HCT116 (cell line): ENCODE results near the gene WDR74. TPM values are rescaled to one million over a fixed set of nuclear protein-coding genes. Genes with fewer than 3 reads are reported as not detected.
A peak's percentile ranks its signal among the peaks of the same experiment; 100 is the strongest.

Experiments
- ATAC-seq: fragments of 200-7000 bp; cut with Tn5 transposase; 2 replicates; pipeline ENCODE4 v1.9.1; 2020; ENCODE audit warnings: mild to moderate bottlenecking, moderate library complexity
- BruUV-seq: library from RNA; stranded (reverse); fragments of 400-500 nt; replicated peaks from 2 replicates; lab custom pipeline; 2021; lab: Mats Ljungman, UMichigan
- CTCF ChIA-PET: fragments of 300-600 bp; sonication (Branson Sonifier 250); formaldehyde crosslinking; loops from one replicate; lab custom pipeline; 2021; ENCODE audit warnings: antibody characterized with exemption; lab: Charles Lee
- POLR2A ChIA-PET: fragments of 300-600, 350-600 bp; sonication (Branson Sonifier 250); formaldehyde crosslinking; loops from one replicate; lab custom pipeline; 2021; ENCODE audit warnings: antibody characterized with exemption; lab: Charles Lee
- RAD21 ChIA-PET, 2 experiments: fragments of 300-600 bp; sonication (Branson Sonifier 250); formaldehyde crosslinking; loops; one replicate each; lab custom pipeline; 2023; ENCODE audit warnings: low total read pairs in 2 of 2; ENCODE audit not compliant: uncharacterized antibody in 2 of 2, unreplicated experiment in 2 of 2, low non-redundant PET in 1 of 2; lab: Charles Lee
- DNase-seq: peaks from one replicate; pipeline ENCODE4 v3.0.0-alpha.2; 2010; ENCODE audit warnings: low read depth, low spot score
- H2AFZ ChIP-seq: fragments of 200-600 bp; shearing (Covaris generic), sonication (generic); 2 replicates; pipeline ENCODE4 v1.6.1; 2017; ENCODE audit warnings: low read depth, mixed run types, mixed read lengths, antibody characterized with exemption, low read length; ENCODE audit not compliant: poor library complexity, severe bottlenecking
- H3K27ac ChIP-seq: 2 replicates; pipeline ENCODE4 v1.5.1; 2012; ENCODE audit warnings: low read depth, low read length
- H3K27me3 ChIP-seq: fragments of 200-600 bp; sonication (generic); 2 replicates; pipeline ENCODE4 v1.6.1; 2016; ENCODE audit warnings: mixed run types, low read length, mixed read lengths; ENCODE audit not compliant: insufficient read depth
- H3K36me3 ChIP-seq, 2 experiments: fragments of 200-500 bp in 1 of 2; fragments of 200-600 bp in 1 of 2; sonication (Bioruptor generic) in 1 of 2; sonication (generic) in 1 of 2; 2 replicates each; pipeline versions ENCODE4 v1.5.1 to v1.6.1; 2014 to 2016; ENCODE audit warnings: low read length in 2 of 2, inconsistent platforms in 1 of 2, mixed read lengths in 1 of 2, mixed run types in 1 of 2; ENCODE audit not compliant: insufficient read depth in 2 of 2, control insufficient read depth in 1 of 2
- H3K4me1 ChIP-seq, 2 experiments: fragments of 200-600 bp in 1 of 2; sonication (generic) in 1 of 2; 2 replicates each; pipeline versions ENCODE4 v1.5.1 to v1.6.1; 2012 to 2017; ENCODE audit warnings: low read length in 2 of 2, inconsistent platforms in 1 of 2, mild to moderate bottlenecking in 1 of 2, mixed read lengths in 1 of 2, mixed run types in 1 of 2, moderate library complexity in 1 of 2; ENCODE audit not compliant: insufficient read depth in 2 of 2, control insufficient read depth in 1 of 2
- H3K4me2 ChIP-seq: fragments of 200-600 bp; sonication (generic); 2 replicates; pipeline ENCODE4 v1.6.1; 2017; ENCODE audit warnings: mixed run types, low read length, mixed read lengths
- H3K4me3 ChIP-seq, 2 experiments: fragments of 200-600 bp in 1 of 2; sonication (generic) in 1 of 2; replicated peaks in 1 of 2; 2 replicates each; pipeline ENCODE4 v1.5.1; 2011 to 2016; ENCODE audit warnings: low read length in 2 of 2, control low read depth in 1 of 2, low read depth in 1 of 2, mild to moderate bottlenecking in 1 of 2, mixed read lengths in 1 of 2, mixed run types in 1 of 2
- H3K79me2 ChIP-seq: fragments of 200-600 bp; sonication (generic); 2 replicates; pipeline ENCODE4 v1.6.1; 2017; ENCODE audit warnings: mild to moderate bottlenecking, mixed run types, low read length, moderate library complexity, mixed read lengths; ENCODE audit not compliant: insufficient read depth
- H3K9ac ChIP-seq: fragments of 200-600 bp; sonication (generic); 2 replicates; pipeline ENCODE4 v1.6.1; 2016; ENCODE audit warnings: low read length, mixed read lengths
- H3K9me2 ChIP-seq: fragments of 200-600 bp; sonication (generic), shearing (Covaris generic); 2 replicates; pipeline ENCODE4 v1.6.1; 2017; ENCODE audit warnings: mixed run types, mild to moderate bottlenecking, moderate library complexity; ENCODE audit not compliant: insufficient read depth
- H3K9me3 ChIP-seq, 2 experiments: fragments of 200-500 bp in 1 of 2; fragments of 200-600 bp in 1 of 2; sonication (Bioruptor generic) in 1 of 2; sonication (generic) in 1 of 2; 2 replicates each; pipeline ENCODE4 v1.6.1; 2014 to 2017; ENCODE audit warnings: low read length in 2 of 2, mixed read lengths in 2 of 2, inconsistent platforms in 1 of 2, low read depth in 1 of 2, mild to moderate bottlenecking in 1 of 2, mixed run types in 1 of 2, moderate library complexity in 1 of 2; ENCODE audit not compliant: control insufficient read depth in 1 of 2, insufficient read depth in 1 of 2
- H4K20me1 ChIP-seq: fragments of 200-600 bp; sonication (generic), shearing (Covaris generic); 2 replicates; pipeline ENCODE4 v1.6.1; 2017; ENCODE audit warnings: mixed run types, mild to moderate bottlenecking, moderate library complexity; ENCODE audit not compliant: insufficient read depth
- CEBPB ChIP-seq: IDR thresholded peaks from 2 replicates; pipeline ENCODE4 v1.6.1; 2012; ENCODE audit warnings: low read depth
- EGR1 ChIP-seq: IDR thresholded peaks from 2 replicates; pipeline ENCODE4 v1.6.1; 2012; ENCODE audit warnings: low read depth
- EZH2phosphoT487 ChIP-seq: fragments of 200-600 bp; IDR thresholded peaks from 2 replicates; pipeline ENCODE4 v1.6.1; 2018; ENCODE audit warnings: antibody characterized with exemption, borderline replicate concordance
- FOSL1 ChIP-seq: IDR thresholded peaks from 2 replicates; pipeline ENCODE4 v1.6.1; 2012; ENCODE audit warnings: low read depth
- JUND ChIP-seq: IDR thresholded peaks from 2 replicates; pipeline ENCODE4 v1.6.1; 2012
- POLR2A ChIP-seq: IDR thresholded peaks from 2 replicates; pipeline ENCODE4 v1.7.0; 2011; ENCODE audit warnings: borderline replicate concordance; ENCODE audit not compliant: insufficient read depth, insufficient read length; ENCODE audit errors: extremely low read depth
- POLR2AphosphoS5 ChIP-seq: IDR thresholded peaks from 2 replicates; pipeline ENCODE4 v1.6.1; 2011; ENCODE audit warnings: mild to moderate bottlenecking, low read depth, low read length, moderate library complexity
- SRF ChIP-seq: IDR thresholded peaks from 2 replicates; pipeline ENCODE4 v1.6.1; 2012; ENCODE audit warnings: low read depth
- ZFX ChIP-seq: fragments of 450-650 bp; IDR thresholded peaks from 2 replicates; pipeline ENCODE4 v1.6.1; 2017
- intact Hi-C: fragments of 100-400 bp; cut with micrococcal nuclease; formaldehyde crosslinking; loops from 2 replicates; pipeline ENCODE4 v1.10.0; 2022
- total RNA-seq: library from RNA; stranded (reverse); gene quantifications from one replicate; pipeline ENCODE4 v1.2.1, GENCODE V29; 2021; ENCODE audit not compliant: unreplicated experiment
- TF ChIP-seq, protein P1 (sequence below): IDR thresholded peaks from 2 replicates; pipeline ENCODE4 v1.6.1; 2012
- TF ChIP-seq, protein P2 (sequence below): IDR thresholded peaks from 2 replicates; pipeline ENCODE4 v1.6.1; 2012; ENCODE audit warnings: low read depth
- TF ChIP-seq, protein P3 (sequence below): IDR thresholded peaks from 2 replicates; pipeline ENCODE4 v1.6.1; 2011; ENCODE audit warnings: mild to moderate bottlenecking, low read length, moderate library complexity; ENCODE audit not compliant: insufficient replicate concordance; ENCODE audit errors: extremely low read depth

Gene WDR74
- total RNA-seq, 1 experiment from 2014 or later: 111 TPM

DNA sequence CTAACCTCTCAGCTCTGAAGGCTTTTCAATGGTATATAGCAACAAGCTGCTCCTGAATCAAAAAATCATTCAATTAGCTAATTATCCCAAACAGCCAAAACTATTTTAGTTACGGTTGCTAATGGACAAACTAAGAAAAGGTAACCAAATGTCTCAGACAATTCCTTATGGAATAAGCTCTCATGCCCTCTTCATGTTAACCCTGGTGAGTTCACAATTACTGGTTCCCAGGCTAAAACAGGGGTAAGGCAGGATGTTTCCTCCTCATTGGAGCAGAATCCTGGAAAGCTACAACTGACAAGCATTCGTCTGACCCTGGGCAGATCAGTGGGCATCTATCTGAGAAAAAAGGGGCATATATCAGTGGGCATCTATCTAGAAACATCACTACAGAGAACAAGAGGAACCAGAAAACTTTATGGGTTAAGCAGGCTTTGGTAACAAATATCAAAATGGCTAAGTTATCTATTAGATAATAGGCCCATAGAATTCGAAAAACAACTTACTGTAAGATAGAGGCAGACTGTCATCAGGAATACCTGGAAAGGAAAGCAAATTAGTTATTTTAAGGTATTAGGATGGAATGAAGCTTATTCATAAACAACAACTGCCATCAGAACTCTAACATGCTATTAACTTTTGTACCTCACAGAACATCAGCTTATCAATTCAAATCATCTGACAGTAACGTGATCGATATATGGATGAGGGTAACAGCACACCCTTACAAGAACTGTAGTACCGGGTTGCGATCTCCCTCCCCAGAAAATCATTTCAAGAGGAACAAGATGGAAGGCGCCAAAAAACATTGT lies 14.8 kb upstream of the WDR74 start:
- Histone ChIP-seq H4K20me1 (peaks cover 33% of the 10 kb centered on the region), H3K79me2 (peaks cover 69% of the 10 kb centered on the region), H3K36me3 (peaks cover 31 to 38% of the 10 kb centered on the region in 2 experiments)
- ATAC-seq: no peak
- TF ChIP-seq POLR2AphosphoS5 (peak; percentile 19; the same call in 1 of the 2 replicates), SRF (no peak)
- TF ChIP-seq, all 23 proteins: peak for 1
- Histone ChIP-seq H3K4me2 (peak overlapping the region; percentile 87), H3K27me3 (no peaks in the 10 kb centered on the region), H3K9me2 (no peaks in the 10 kb centered on the region), H3K4me3 (peak overlapping the region; percentile 74 to 83), H3K9ac (peak overlapping the region; percentile 94), H3K27ac (peak overlapping the region; percentile 85), H2AFZ (no peak overlapping the region), H3K9me3 (no peaks in the 10 kb centered on the region), H3K4me1 (peaks cover 45 to 72% of the 10 kb centered on the region in 2 experiments)
- intact Hi-C loops: no loop called here
- DNase-seq: no peak
- BruUV-seq: no TSS peak
- ChIA-PET RAD21 (no interaction called here), POLR2A (interaction anchor here (0.7 to 9.9 kb wide), 8 partner anchors 8 to 101 kb away, joined by 3 to 343 read pairs (median 4); partner anchors contain the start of genes SLC3A2, WDR74 and ZBTB3), CTCF (no interaction called here)

DNA sequence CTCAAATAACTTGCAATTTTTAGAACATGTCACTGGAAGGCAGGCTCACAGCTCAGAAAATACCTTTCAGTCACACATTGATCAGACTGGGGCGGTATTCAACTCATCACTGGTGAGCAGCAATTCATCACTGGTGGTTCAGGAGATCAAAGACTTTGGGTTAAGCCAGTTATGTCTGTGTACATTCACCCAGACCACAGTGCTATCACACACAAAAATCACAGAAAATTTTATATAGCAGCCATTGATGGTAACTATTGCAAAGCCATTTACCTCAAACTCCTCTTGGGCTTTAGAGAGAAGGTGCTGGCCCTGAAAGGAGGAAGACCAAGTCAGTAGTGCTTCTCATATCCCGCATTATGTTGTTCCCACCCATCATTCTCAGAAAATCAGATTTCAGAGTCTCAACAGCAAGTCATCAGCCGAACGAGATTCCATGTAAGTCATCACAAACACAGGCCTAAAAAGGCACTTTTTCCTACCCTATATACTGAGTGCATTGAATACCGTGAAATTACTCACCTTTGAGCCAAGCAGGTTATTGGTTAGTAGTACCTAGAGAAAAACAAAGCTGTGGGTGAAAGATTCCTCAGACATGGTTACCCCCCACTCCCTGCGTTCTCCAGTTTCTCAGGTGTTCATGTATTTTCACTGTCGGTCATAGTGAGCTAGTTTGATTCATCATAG lies 14.0 kb upstream of the WDR74 start:
- H3K9ac ChIP-seq: peak overlapping the region; percentile 94
- TF ChIP-seq SRF (no peak), JUND (no peak), ZFX (no peak), FOSL1 (no peak), EGR1 (no peak), EZH2phosphoT487 (no peak), CEBPB (no peak), POLR2AphosphoS5 (no peak), POLR2A (no peak)
- TF ChIP-seq, protein P1, sequence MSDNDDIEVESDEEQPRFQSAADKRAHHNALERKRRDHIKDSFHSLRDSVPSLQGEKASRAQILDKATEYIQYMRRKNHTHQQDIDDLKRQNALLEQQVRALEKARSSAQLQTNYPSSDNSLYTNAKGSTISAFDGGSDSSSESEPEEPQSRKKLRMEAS: no peak
- TF ChIP-seq, protein P2, sequence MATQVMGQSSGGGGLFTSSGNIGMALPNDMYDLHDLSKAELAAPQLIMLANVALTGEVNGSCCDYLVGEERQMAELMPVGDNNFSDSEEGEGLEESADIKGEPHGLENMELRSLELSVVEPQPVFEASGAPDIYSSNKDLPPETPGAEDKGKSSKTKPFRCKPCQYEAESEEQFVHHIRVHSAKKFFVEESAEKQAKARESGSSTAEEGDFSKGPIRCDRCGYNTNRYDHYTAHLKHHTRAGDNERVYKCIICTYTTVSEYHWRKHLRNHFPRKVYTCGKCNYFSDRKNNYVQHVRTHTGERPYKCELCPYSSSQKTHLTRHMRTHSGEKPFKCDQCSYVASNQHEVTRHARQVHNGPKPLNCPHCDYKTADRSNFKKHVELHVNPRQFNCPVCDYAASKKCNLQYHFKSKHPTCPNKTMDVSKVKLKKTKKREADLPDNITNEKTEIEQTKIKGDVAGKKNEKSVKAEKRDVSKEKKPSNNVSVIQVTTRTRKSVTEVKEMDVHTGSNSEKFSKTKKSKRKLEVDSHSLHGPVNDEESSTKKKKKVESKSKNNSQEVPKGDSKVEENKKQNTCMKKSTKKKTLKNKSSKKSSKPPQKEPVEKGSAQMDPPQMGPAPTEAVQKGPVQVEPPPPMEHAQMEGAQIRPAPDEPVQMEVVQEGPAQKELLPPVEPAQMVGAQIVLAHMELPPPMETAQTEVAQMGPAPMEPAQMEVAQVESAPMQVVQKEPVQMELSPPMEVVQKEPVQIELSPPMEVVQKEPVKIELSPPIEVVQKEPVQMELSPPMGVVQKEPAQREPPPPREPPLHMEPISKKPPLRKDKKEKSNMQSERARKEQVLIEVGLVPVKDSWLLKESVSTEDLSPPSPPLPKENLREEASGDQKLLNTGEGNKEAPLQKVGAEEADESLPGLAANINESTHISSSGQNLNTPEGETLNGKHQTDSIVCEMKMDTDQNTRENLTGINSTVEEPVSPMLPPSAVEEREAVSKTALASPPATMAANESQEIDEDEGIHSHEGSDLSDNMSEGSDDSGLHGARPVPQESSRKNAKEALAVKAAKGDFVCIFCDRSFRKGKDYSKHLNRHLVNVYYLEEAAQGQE: no peak
- TF ChIP-seq, protein P3, sequence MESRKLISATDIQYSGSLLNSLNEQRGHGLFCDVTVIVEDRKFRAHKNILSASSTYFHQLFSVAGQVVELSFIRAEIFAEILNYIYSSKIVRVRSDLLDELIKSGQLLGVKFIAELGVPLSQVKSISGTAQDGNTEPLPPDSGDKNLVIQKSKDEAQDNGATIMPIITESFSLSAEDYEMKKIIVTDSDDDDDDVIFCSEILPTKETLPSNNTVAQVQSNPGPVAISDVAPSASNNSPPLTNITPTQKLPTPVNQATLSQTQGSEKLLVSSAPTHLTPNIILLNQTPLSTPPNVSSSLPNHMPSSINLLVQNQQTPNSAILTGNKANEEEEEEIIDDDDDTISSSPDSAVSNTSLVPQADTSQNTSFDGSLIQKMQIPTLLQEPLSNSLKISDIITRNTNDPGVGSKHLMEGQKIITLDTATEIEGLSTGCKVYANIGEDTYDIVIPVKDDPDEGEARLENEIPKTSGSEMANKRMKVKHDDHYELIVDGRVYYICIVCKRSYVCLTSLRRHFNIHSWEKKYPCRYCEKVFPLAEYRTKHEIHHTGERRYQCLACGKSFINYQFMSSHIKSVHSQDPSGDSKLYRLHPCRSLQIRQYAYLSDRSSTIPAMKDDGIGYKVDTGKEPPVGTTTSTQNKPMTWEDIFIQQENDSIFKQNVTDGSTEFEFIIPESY: no peak

More for the DNA sequence above, 14.0 kb upstream of the WDR74 start:
- H3K9me2 ChIP-seq: no peaks in the 10 kb centered on the region
- no peak overlapping the region for H2AFZ ChIP-seq
- no peaks in the 10 kb centered on the region for H3K27me3 ChIP-seq
- POLR2A ChIA-PET: interaction anchor here (0.7 to 9.9 kb wide), 8 partner anchors 8 to 100 kb away, joined by 3 to 343 read pairs (median 4); partner anchors contain the start of genes SLC3A2, WDR74 and ZBTB3
- peaks cover 63% of the 10 kb centered on the region for H3K79me2 ChIP-seq
- RAD21 ChIA-PET: no interaction called here
- DNase-seq: no peak
- H3K4me1 ChIP-seq: peaks cover 45 to 77% of the 10 kb centered on the region in 2 experiments
- no TSS peak for BruUV-seq
- H4K20me1 ChIP-seq: peaks cover 33% of the 10 kb centered on the region
- no peaks in the 10 kb centered on the region for H3K9me3 ChIP-seq
- H3K36me3 ChIP-seq: peaks cover 31 to 38% of the 10 kb centered on the region in 2 experiments
- intact Hi-C loops: no loop called here
- peak overlapping the region; percentile 85 for H3K27ac ChIP-seq
- H3K4me2 ChIP-seq: peak overlapping the region; percentile 87
- no peak for ATAC-seq
- H3K4me3 ChIP-seq: peak overlapping the region; percentile 74 to 83
- CTCF ChIA-PET: no interaction called here
